Testis (tissue), 3 donors: ENCODE measurements around the gene MOGAT3. TPM values are rescaled to one million over a fixed set of nuclear protein-coding genes. Genes with fewer than 3 reads are reported as not detected.

ENCODE experiments used
- DNase-seq: peaks from one replicate; pipeline ENCODE4 v3.0.0-alpha.2; 2019
- H3K27ac ChIP-seq, 2 donors: fragments of 200-600 bp; sonication (generic); one replicate each; pipeline ENCODE4 v1.5.1; 2019
- H3K27me3 ChIP-seq: fragments of 200-600 bp; sonication (generic); one replicate; pipeline ENCODE4 v1.5.1; 2019
- H3K36me3 ChIP-seq: fragments of 200-600 bp; sonication (generic); one replicate; pipeline ENCODE4 v1.5.1; 2017; ENCODE audit warnings: low read depth; ENCODE audit errors: missing control alignments
- H3K4me1 ChIP-seq: fragments of 200-600 bp; sonication (generic); one replicate; pipeline ENCODE4 v1.5.1; 2019
- H3K4me3 ChIP-seq, 2 donors: fragments of 200-600 bp; sonication (generic); one replicate each; pipeline ENCODE4 v1.5.1; 2017 to 2019
- H3K9me3 ChIP-seq: fragments of 200-600 bp; sonication (generic); one replicate; pipeline ENCODE4 v1.5.1; 2017
- CTCF ChIP-seq, 3 experiments: fragments of 450-650 bp in 2 of 3; fragments of 200-600 bp in 1 of 3; sonication (generic) in 1 of 3; IDR thresholded peaks; one replicate each; pipeline ENCODE4 v1.5.1; 2016 to 2019; ENCODE audit warnings: antibody characterized with exemption in 3 of 3, mild to moderate bottlenecking in 2 of 3, moderate library complexity in 1 of 3
- POLR2A ChIP-seq: fragments of 450-650 bp; IDR thresholded peaks from one replicate; pipeline ENCODE4 v1.6.1; 2017; ENCODE audit warnings: antibody characterized with exemption, mild to moderate bottlenecking, moderate library complexity
- WGBS, 2 donors: methylation state at CpG; one replicate each; pipeline ENCODE4 v1.1.5; 2018; 5-methylcytosine and 5-hydroxymethylcytosine counted together
- intact Hi-C: fragments of 100-400 bp; cut with DNase I; formaldehyde crosslinking; loops from one replicate; pipeline ENCODE4 v1.15.1; 2023; ENCODE audit warnings: low total_unique reads
- polyA plus RNA-seq: library from polyadenylated mRNA; stranded (reverse); fragments of 350-450 nt; fragmentation: Illumina TruSeq; extraction: RNeasy Lipid Tissue Mini Kit (QIAGEN cat#74804); gene quantifications from one replicate; pipeline ENCODE4 v1.2.3, GENCODE V29; 2014; ENCODE audit warnings: low read depth, low replicate concordance; ENCODE audit not compliant: insufficient read depth
- total RNA-seq, 2 donors: library from RNA; depleted of rRNA; stranded (reverse); fragments of >200 nt; gene quantifications; one replicate each; pipeline ENCODE4 v1.2.3, GENCODE V29; 2016

The MOGAT3 gene
- total and polyA plus RNA-seq, 3 donors from 2014 or later: not detected

GRCh38 chr7:101180130-101180755 lies 20.6 kb downstream of the MOGAT3 start, which contains the start of gene NAT16:
NAT16 (minus strand) TSS chr7:101180293; CDS start chr7:101174807, 5,486 bp downstream.
- intact Hi-C loops: no loop called here
- Histone ChIP-seq H3K4me1 (peaks cover 8% of the 10 kb centered on the region), H3K36me3 (no peaks in the 10 kb centered on the region), H3K27ac (no peak within 1 kb of the TSS), H3K27me3 (no peaks in the 10 kb centered on the region), H3K9me3 (no peaks in the 10 kb centered on the region), H3K4me3 (peak within 1 kb of the TSS in 1 of 2 donors; percentile 17)
- TF ChIP-seq POLR2A (no peak), CTCF (IDR thresholded peaks at IDR 0.05) (no peak)
- DNase-seq: no peak
- WGBS, 2 donors: 4 to 7% methylated on average over 4 to 56 of the region's 56 CpGs

- DNase-seq: no peak
- intact Hi-C loops: no loop called here
- 2 to 3% methylated on average over 6 to 21 of the region's 27 CpGs for WGBS, 2 donors
- no peaks in the 10 kb centered on the region for H3K9me3 ChIP-seq
- H3K27me3 ChIP-seq: no peaks in the 10 kb centered on the region
- H3K36me3 ChIP-seq: no peaks in the 10 kb centered on the region
- H3K4me3 ChIP-seq: peak overlapping the region in 1 of 2 donors; percentile 17
- H3K27ac ChIP-seq: no peak overlapping the region
- TF ChIP-seq POLR2A (no peak), CTCF (IDR thresholded peaks at IDR 0.05) (no peak)
- H3K4me1 ChIP-seq: peaks cover 8% of the 10 kb centered on the region
Measured at GRCh38 chr7:101179713-101180112, 21.1 kb downstream of the MOGAT3 start.

- TF ChIP-seq CTCF (IDR thresholded peaks at IDR 0.05): no peak
- no peak for TF ChIP-seq POLR2A
- Histone ChIP-seq H3K27ac (no peak overlapping the region), H3K4me3 (no peak overlapping the region), H3K9me3 (no peaks in the 10 kb centered on the region), H3K27me3 (no peaks in the 10 kb centered on the region), H3K36me3 (no peaks in the 10 kb centered on the region), H3K4me1 (peaks cover 8% of the 10 kb centered on the region)
- DNase-seq: peak; percentile 39
- intact Hi-C loops: no loop called here
- 2 to 5% methylated on average over 18 of the region's 20 CpGs for WGBS, 2 donors
Measured at GRCh38 chr7:101179117-101179516, 21.7 kb downstream of the MOGAT3 start.

- Histone ChIP-seq H3K4me3 (no peak overlapping the region), H3K27me3 (no peaks in the 10 kb centered on the region), H3K9me3 (no peaks in the 10 kb centered on the region), H3K27ac (no peak overlapping the region), H3K4me1 (peaks cover 17% of the 10 kb centered on the region), H3K36me3 (no peaks in the 10 kb centered on the region)
- TF ChIP-seq CTCF (IDR thresholded peaks at IDR 0.05) (no peak), POLR2A (no peak)
- intact Hi-C loops: no loop called here
- 68% methylated on average over 2 of the region's 2 CpGs; no CpG with 5 or more reads in 1 of the 2 donors for WGBS, 2 donors
- no peak for DNase-seq
Measured at GRCh38 chr7:101177644-101178043, 23.2 kb downstream of the MOGAT3 start.

GRCh38 chr7:101175664-101176063 lies 25.2 kb downstream of the MOGAT3 start:
- Histone ChIP-seq H3K9me3 (no peaks in the 10 kb centered on the region), H3K27ac (no peak overlapping the region), H3K27me3 (no peaks in the 10 kb centered on the region), H3K4me1 (peaks cover 26% of the 10 kb centered on the region), H3K4me3 (no peak overlapping the region), H3K36me3 (no peaks in the 10 kb centered on the region)
- intact Hi-C loops: no loop called here
- DNase-seq: no peak
- TF ChIP-seq CTCF (IDR thresholded peaks at IDR 0.05) (no peak), POLR2A (no peak)
- WGBS, 2 donors: 30 to 38% methylated on average over 3 of the region's 3 CpGs
